Vagina (tissue), 2 donors: ENCODE results near the gene TNK1. TPM values are rescaled to one million over a fixed set of nuclear protein-coding genes. Genes with fewer than 3 reads are reported as not detected.

Experiments
- DNase-seq, 2 donors: peaks; one replicate each; pipeline ENCODE4 v3.0.0-alpha.2; 2017; ENCODE audit errors: extremely low spot score in 2 of 2
- H3K27ac ChIP-seq: fragments of 200-600 bp; sonication (generic); one replicate; pipeline ENCODE4 v1.5.1; 2019
- H3K27me3 ChIP-seq: fragments of 200-600 bp; sonication (generic); one replicate; pipeline ENCODE4 v1.5.1; 2019
- H3K36me3 ChIP-seq, 2 donors: fragments of 200-600 bp; sonication (generic); one replicate each; pipeline ENCODE4 v1.5.1; 2017 to 2019
- H3K4me1 ChIP-seq: fragments of 200-600 bp; sonication (generic); one replicate; pipeline ENCODE4 v1.5.1; 2019
- H3K4me3 ChIP-seq, 2 donors: fragments of 200-600 bp; sonication (generic); 1 replicate in 1 of 2; 2 replicates in 1 of 2; pipeline ENCODE4 v1.5.1; 2016 to 2019
- H3K9me3 ChIP-seq: fragments of 200-600 bp; sonication (generic); one replicate; pipeline ENCODE4 v1.5.1; 2019
- POLR2A ChIP-seq, 2 donors: fragments of 450-650 bp; IDR thresholded peaks; one replicate each; pipeline ENCODE4 v1.6.1; 2017; ENCODE audit warnings: antibody characterized with exemption in 2 of 2, mild to moderate bottlenecking in 2 of 2, moderate library complexity in 2 of 2
- POLR2AphosphoS5 ChIP-seq, 2 donors: sonication (generic); formaldehyde crosslinking; IDR thresholded peaks; one replicate each; pipeline ENCODE4 v1.9.0; 2017; ENCODE audit warnings: antibody characterized with exemption in 2 of 2, mild to moderate bottlenecking in 2 of 2, low read depth in 1 of 2; ENCODE audit not compliant: insufficient read depth in 1 of 2
- intact Hi-C: fragments of 100-400 bp; cut with DNase I; formaldehyde crosslinking; loops from one replicate; pipeline ENCODE4 v1.15.1; 2023
- total RNA-seq: library from RNA; depleted of rRNA; stranded (reverse); fragments of >200 nt; gene quantifications from one replicate; pipeline ENCODE4 v1.2.3, GENCODE V29; 2016
- TF ChIP-seq, protein P1 (sequence below), 3 experiments: fragments of 450-650 bp in 2 of 3; fragments of 200-600 bp in 1 of 3; sonication (generic) in 1 of 3; IDR thresholded peaks; one replicate each; pipeline ENCODE4 v1.5.1; 2017 to 2019; ENCODE audit warnings: antibody characterized with exemption in 3 of 3, mild to moderate bottlenecking in 2 of 3, moderate library complexity in 2 of 3

Gene TNK1
- total RNA-seq, 1 donor from 2014 or later: 10.1 TPM

DNA sequence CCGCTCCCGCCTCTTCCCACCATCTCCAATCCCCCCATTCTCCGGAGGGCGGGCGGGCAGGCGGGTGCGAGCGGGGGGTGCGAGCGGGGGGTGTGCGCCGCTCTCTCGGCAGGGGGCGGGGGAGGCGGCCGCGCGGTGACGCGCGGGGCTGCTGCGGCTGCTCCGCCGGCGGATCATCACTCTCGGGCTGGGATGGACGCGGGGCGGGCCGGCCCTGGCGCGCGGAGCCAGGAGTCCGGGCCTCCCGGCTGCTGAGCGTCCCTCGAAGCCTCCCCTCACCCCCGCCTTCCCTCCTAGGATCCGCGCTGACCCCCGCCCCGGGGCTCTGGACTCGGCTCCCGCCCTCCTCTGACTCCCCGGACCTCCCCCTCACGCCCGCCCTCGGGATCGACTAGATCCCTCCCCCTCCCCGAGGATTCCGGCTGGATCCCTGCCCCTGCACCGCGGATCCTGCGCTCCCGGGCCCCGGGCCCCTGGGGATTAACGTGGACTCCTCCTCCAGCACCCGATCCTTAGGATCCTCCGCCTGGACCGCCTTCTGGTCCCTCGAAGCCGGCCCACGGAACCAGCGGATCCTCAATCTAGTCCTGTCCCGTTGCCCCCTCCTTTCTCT is 24.0 kb downstream of the TNK1 start:
- Histone ChIP-seq H3K4me3 (peak overlapping the region; percentile 87 to 98), H3K4me1 (peaks cover 34% of the 10 kb centered on the region), H3K36me3 (peaks cover 0 to 11% of the 10 kb centered on the region in 2 donors), H3K27me3 (no peaks in the 10 kb centered on the region), H3K9me3 (no peaks in the 10 kb centered on the region), H3K27ac (peak overlapping the region; percentile 98)
- TF ChIP-seq POLR2A (IDR thresholded peaks at IDR 0.05): peak in 1 of 2 donors; percentile 56
- TF ChIP-seq, protein P1, sequence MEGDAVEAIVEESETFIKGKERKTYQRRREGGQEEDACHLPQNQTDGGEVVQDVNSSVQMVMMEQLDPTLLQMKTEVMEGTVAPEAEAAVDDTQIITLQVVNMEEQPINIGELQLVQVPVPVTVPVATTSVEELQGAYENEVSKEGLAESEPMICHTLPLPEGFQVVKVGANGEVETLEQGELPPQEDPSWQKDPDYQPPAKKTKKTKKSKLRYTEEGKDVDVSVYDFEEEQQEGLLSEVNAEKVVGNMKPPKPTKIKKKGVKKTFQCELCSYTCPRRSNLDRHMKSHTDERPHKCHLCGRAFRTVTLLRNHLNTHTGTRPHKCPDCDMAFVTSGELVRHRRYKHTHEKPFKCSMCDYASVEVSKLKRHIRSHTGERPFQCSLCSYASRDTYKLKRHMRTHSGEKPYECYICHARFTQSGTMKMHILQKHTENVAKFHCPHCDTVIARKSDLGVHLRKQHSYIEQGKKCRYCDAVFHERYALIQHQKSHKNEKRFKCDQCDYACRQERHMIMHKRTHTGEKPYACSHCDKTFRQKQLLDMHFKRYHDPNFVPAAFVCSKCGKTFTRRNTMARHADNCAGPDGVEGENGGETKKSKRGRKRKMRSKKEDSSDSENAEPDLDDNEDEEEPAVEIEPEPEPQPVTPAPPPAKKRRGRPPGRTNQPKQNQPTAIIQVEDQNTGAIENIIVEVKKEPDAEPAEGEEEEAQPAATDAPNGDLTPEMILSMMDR (IDR thresholded peaks at IDR 0.05): no peak
- peak in 1 of 2 donors; percentile 70 for TF ChIP-seq POLR2AphosphoS5 (IDR thresholded peaks at IDR 0.05; ENCODE audit: insufficient read depth in 1 of 2, low read depth in 1 of 2)
- intact Hi-C loops: loop anchor here (5.0 kb wide), 1 partner anchor 53 kb away; the partner anchor contains the start of gene KCTD11
- DNase-seq: no peak

DNA sequence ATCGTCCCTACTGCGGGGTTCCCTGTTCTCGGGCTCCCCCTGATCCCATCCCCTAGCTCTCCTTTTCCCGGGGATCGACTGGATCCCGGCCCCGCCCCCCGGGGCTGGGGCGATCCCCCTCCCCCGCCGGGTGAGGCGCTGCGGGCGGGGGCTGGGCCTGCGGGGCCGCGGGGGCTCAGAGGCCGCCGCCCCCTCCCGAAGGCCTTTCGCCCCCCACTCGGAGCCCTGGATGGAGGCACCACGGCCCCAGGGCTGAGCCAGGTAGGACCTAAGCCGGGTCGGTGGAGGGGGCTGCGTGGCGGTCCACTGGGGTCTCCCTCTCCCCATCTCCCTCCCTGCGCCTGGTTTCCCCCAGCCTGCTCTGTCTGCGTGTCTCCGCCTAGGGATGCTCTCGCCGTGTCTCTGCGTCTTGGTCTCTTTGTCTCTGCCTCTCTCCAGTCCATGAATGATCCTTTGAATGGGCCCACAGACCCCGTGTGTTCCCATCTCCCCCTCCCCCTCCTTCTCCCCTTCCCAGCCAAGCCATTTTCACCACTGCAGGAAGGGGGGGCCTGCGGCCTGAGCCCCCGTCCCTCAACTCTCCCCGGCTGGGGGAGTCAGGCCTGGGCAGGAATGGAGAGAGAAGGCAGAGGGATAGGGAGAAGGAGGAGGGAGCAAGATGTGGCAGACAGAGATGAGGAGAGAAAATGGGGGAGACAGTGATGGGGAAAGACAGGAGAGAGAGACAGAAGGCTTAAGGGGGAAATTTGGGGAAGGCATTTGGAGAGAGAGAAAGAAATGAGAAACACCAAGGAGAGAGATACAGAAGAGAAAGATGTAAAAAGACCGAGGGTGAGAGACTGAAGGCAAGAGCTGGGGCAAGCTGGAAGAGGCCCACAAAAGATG is 24.7 kb downstream of the TNK1 start:
- Histone ChIP-seq H3K4me1 (peaks cover 34% of the 10 kb centered on the region), H3K4me3 (peak overlapping the region; percentile 87 to 98), H3K9me3 (no peaks in the 10 kb centered on the region), H3K27me3 (no peaks in the 10 kb centered on the region), H3K27ac (peak overlapping the region; percentile 98), H3K36me3 (peaks cover 0 to 16% of the 10 kb centered on the region in 2 donors)
- intact Hi-C loops: loop anchor here (5.0 kb wide), 1 partner anchor 53 kb away; the partner anchor contains the start of gene KCTD11
- no peak for DNase-seq
- TF ChIP-seq POLR2A (IDR thresholded peaks at IDR 0.05) (no peak), POLR2AphosphoS5 (IDR thresholded peaks at IDR 0.05; ENCODE audit: insufficient read depth in 1 of 2, low read depth in 1 of 2) (no peak)
- TF ChIP-seq, protein P1 (IDR thresholded peaks at IDR 0.05): no peak

DNA sequence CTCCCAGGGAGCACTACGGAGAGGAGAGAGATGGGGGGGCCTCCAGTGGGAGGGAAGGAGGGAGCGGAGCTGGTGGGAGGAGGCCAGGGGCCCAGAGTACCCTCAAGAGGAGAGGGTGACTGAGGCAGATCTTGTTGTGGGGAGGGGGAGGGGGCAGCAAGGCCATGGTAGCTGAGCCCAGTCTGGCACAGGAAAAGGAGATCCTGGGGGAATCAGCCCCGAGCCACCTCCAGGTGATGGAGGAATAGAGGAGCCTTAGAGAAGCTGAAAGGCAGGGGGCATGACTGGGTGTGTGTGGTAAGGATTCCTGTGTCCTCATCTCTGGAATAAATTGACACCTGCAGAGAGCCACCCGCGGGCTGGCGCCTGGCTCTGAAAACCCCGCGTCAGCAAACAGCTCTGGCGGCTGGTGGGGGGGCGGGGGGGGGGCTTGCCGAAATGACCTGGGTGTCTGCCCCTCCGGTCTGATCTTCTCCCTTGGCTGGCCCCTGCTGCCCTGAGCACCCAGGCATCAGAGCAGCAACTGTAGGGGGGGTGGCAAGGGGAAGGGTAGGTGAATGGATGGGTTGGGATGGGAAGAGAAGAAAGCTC is 25.4 kb downstream of the TNK1 start:
- Histone ChIP-seq H3K9me3 (no peaks in the 10 kb centered on the region), H3K36me3 (peaks cover 0 to 16% of the 10 kb centered on the region in 2 donors), H3K27ac (peak overlapping the region; percentile 98), H3K4me3 (peak overlapping the region; percentile 87 to 98), H3K27me3 (no peaks in the 10 kb centered on the region), H3K4me1 (peaks cover 34% of the 10 kb centered on the region)
- intact Hi-C loops: loop anchor here (5.0 kb wide), 1 partner anchor 54 kb away; the partner anchor contains the start of gene KCTD11
- no peak for DNase-seq
- TF ChIP-seq, protein P1 (IDR thresholded peaks at IDR 0.05): no peak
- no peak for TF ChIP-seq POLR2AphosphoS5 (IDR thresholded peaks at IDR 0.05; ENCODE audit: insufficient read depth in 1 of 2, low read depth in 1 of 2)
- no peak for TF ChIP-seq POLR2A (IDR thresholded peaks at IDR 0.05)

DNA sequence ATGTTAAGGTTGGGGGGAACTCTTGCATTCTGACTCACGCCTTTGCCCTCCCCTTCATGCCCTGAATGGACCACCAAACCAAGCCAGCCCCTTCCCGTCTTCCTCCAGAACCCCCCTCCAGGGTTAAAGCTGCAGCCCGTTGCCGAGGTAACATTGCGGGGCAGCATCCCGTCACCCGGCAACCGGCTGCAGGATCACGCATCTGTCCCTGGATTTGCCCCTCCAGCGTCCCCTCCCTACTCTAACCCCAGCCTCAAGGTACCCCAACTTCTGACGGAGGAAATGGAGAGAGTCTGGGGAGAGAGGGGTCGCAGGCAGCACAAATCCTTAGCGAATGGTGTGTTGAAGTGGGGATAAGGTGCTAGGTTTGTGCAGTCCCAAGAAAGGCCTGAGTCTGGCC is 26.2 kb downstream of the TNK1 start:
- no peaks in the 10 kb centered on the region for H3K9me3 ChIP-seq
- no peak overlapping the region for H3K4me3 ChIP-seq
- intact Hi-C loops: loop anchor here (5.0 kb wide), 1 partner anchor 55 kb away; the partner anchor contains the start of gene KCTD11
- peaks cover 34% of the 10 kb centered on the region for H3K4me1 ChIP-seq
- H3K36me3 ChIP-seq: peaks cover 0 to 16% of the 10 kb centered on the region in 2 donors
- no peak overlapping the region for H3K27ac ChIP-seq
- DNase-seq: no peak
- TF ChIP-seq POLR2A (IDR thresholded peaks at IDR 0.05): no peak
- H3K27me3 ChIP-seq: no peaks in the 10 kb centered on the region
